HUES48 (cell line): ENCODE results near the gene CWH43.
"Not testable (repeated sequence)": the region's sequence is repeated elsewhere in the genome, so short reads cannot be mapped to it uniquely, and the experiment has no call there.

ENCODE experiments used
- H3K27ac ChIP-seq: one replicate; pipeline ENCODE4 v1.7.0; 2013; ENCODE audit warnings: low read depth, low read length, inconsistent platforms
- H3K27me3 ChIP-seq: 2 replicates; pipeline ENCODE4 v1.6.1; 2013; ENCODE audit warnings: mild to moderate bottlenecking, low read length; ENCODE audit not compliant: control insufficient read depth, insufficient read depth
- H3K36me3 ChIP-seq: 2 replicates; pipeline ENCODE4 v1.6.1; 2013; ENCODE audit warnings: low read length; ENCODE audit not compliant: control insufficient read depth, insufficient read depth
- H3K4me1 ChIP-seq: 2 replicates; pipeline ENCODE4 v1.6.1; 2013; ENCODE audit warnings: mild to moderate bottlenecking, low read length; ENCODE audit not compliant: control insufficient read depth, insufficient read depth
- H3K4me3 ChIP-seq: 2 replicates; pipeline ENCODE4 v1.5.1; 2013; ENCODE audit warnings: mild to moderate bottlenecking, low read depth, low read length
- H3K9ac ChIP-seq: 2 replicates; pipeline ENCODE4 v1.6.1; 2013; ENCODE audit warnings: mild to moderate bottlenecking, low read depth, low read length, moderate library complexity
- H3K9me3 ChIP-seq: 2 replicates; pipeline ENCODE4 v1.6.1; 2013; ENCODE audit warnings: low read length; ENCODE audit not compliant: control insufficient read depth, insufficient read depth

The CWH43 gene

GRCh38 chr4:49018718-49019295 is 32.7 kb downstream of the CWH43 start:
- Histone ChIP-seq H3K27me3 (no peaks in the 10 kb centered on the region), H3K9ac (no peak overlapping the region), H3K4me1 (no peaks in the 10 kb centered on the region), H3K27ac (no peak overlapping the region), H3K9me3 (peaks cover 73% of the 10 kb centered on the region), H3K36me3 (no peaks in the 10 kb centered on the region), H3K4me3 (no peak overlapping the region)

- H3K9me3 ChIP-seq, result peaks cover 92% of the 10 kb centered on the region
- H3K4me1 ChIP-seq, result no peaks in the 10 kb centered on the region
- no peak overlapping the region for H3K4me3 ChIP-seq
- H3K27ac ChIP-seq, result no peak overlapping the region
- no peaks in the 10 kb centered on the region for H3K27me3 ChIP-seq
- H3K9ac ChIP-seq, result no peak overlapping the region
- H3K36me3 ChIP-seq, result no peaks in the 10 kb centered on the region
Measured at GRCh38 chr4:49032440-49033161, 46.5 kb downstream of the CWH43 start.

GRCh38 chr4:49036528-49036927 is 50.5 kb downstream of the CWH43 start:
- H3K4me3 ChIP-seq, result no peak overlapping the region
- no peak overlapping the region for H3K9ac ChIP-seq
- H3K9me3 ChIP-seq, result peaks cover 68% of the 10 kb centered on the region
- no peaks in the 10 kb centered on the region for H3K27me3 ChIP-seq
- H3K36me3 ChIP-seq, result no peaks in the 10 kb centered on the region
- no peak overlapping the region for H3K27ac ChIP-seq
- H3K4me1 ChIP-seq, result no peaks in the 10 kb centered on the region

- Histone ChIP-seq H3K36me3 (no peaks in the 10 kb centered on the region), H3K27ac (no peak overlapping the region), H3K9ac (no peak overlapping the region), H3K4me1 (no peaks in the 10 kb centered on the region), H3K9me3 (peaks cover 70% of the 10 kb centered on the region), H3K27me3 (no peaks in the 10 kb centered on the region), H3K4me3 (no peak overlapping the region)
Measured at GRCh38 chr4:49044270-49044669, 58.2 kb downstream of the CWH43 start.

- no peak overlapping the region for H3K27ac ChIP-seq
- H3K27me3 ChIP-seq, result no peaks in the 10 kb centered on the region
- no peaks in the 10 kb centered on the region for H3K4me1 ChIP-seq
- H3K9ac ChIP-seq, result no peak overlapping the region
- no peak overlapping the region for H3K4me3 ChIP-seq
- H3K36me3 ChIP-seq, result no peaks in the 10 kb centered on the region
- peaks cover 91% of the 10 kb centered on the region for H3K9me3 ChIP-seq
Measured at GRCh38 chr4:49058306-49058705, 72.2 kb downstream of the CWH43 start.

- H3K36me3 ChIP-seq, result no peaks in the 10 kb centered on the region
- H3K4me1 ChIP-seq, result no peaks in the 10 kb centered on the region
- no peak overlapping the region for H3K27ac ChIP-seq
- H3K9ac ChIP-seq, result no peak overlapping the region
- no peak overlapping the region for H3K4me3 ChIP-seq
- H3K27me3 ChIP-seq, result no peaks in the 10 kb centered on the region
- peaks cover 91% of the 10 kb centered on the region for H3K9me3 ChIP-seq
Measured at GRCh38 chr4:49063670-49064069, 77.6 kb downstream of the CWH43 start.

GRCh38 chr4:49072196-49072595 is 86.1 kb downstream of the CWH43 start:
- H3K27ac ChIP-seq, H3K4me3 ChIP-seq, H3K9ac ChIP-seq, H3K36me3 ChIP-seq, H3K27me3 ChIP-seq, H3K4me1 ChIP-seq: not testable (repeated sequence)
- H3K9me3 ChIP-seq, result peaks cover 11% of the 10 kb centered on the region

GRCh38 chr4:49091883-49092282 is 105.8 kb downstream of the CWH43 start:
- H3K27me3 ChIP-seq, H3K36me3 ChIP-seq, H3K9ac ChIP-seq, H3K4me1 ChIP-seq, H3K27ac ChIP-seq: not testable (repeated sequence)
- Histone ChIP-seq H3K4me3 (peak overlapping the region; percentile 28), H3K9me3 (peaks cover 69% of the 10 kb centered on the region)

- not testable (repeated sequence) for H3K27me3 ChIP-seq, H3K9ac ChIP-seq, H3K4me1 ChIP-seq, H3K27ac ChIP-seq, H3K36me3 ChIP-seq
- H3K4me3 ChIP-seq, result peak overlapping the region; percentile 28
- H3K9me3 ChIP-seq, result peaks cover 69% of the 10 kb centered on the region
Measured at GRCh38 chr4:49092608-49093135, 106.6 kb downstream of the CWH43 start.

GRCh38 chr4:49096215-49096614 is 110.1 kb downstream of the CWH43 start:
- H3K27ac ChIP-seq, H3K9ac ChIP-seq, H3K4me1 ChIP-seq, H3K36me3 ChIP-seq, H3K27me3 ChIP-seq: not testable (repeated sequence)
- Histone ChIP-seq H3K9me3 (peaks cover 63% of the 10 kb centered on the region), H3K4me3 (peak overlapping the region; percentile 14)

- H3K27ac ChIP-seq, H3K9ac ChIP-seq, H3K27me3 ChIP-seq, H3K4me1 ChIP-seq, H3K36me3 ChIP-seq: not testable (repeated sequence)
- Histone ChIP-seq H3K9me3 (peaks cover 58% of the 10 kb centered on the region), H3K4me3 (peak overlapping the region; percentile 14)
Measured at GRCh38 chr4:49096627-49097026, 110.6 kb downstream of the CWH43 start.
